ENCODE data around the gene BMP7.

The BMP7 gene

GRCh38 chr20:57266291-57267157, at the start of gene BMP7:
BMP7 (minus strand) TSS chr20:57266641; CDS start chr20:57266122, 519 bp downstream.
- no peak for DNase-seq (ENCODE audit: low spot score)
- peak within 1 kb of the TSS; percentile 57 for H3K4me3 ChIP-seq
- no peak within 1 kb of the TSS for H3K27ac ChIP-seq
- TF ChIP-seq CTCF (IDR thresholded peaks at IDR 0.05), result no peak

GRCh38 chr20:57315976-57316480, 49.6 kb upstream of the BMP7 start:
- no peak for TF ChIP-seq CTCF (IDR thresholded peaks at IDR 0.05)
- Histone ChIP-seq H3K27ac (no peak overlapping the region), H3K4me3 (no peak overlapping the region)
- DNase-seq (ENCODE audit: low spot score), result no peak

GRCh38 chr20:57315083-57315975, 48.9 kb upstream of the BMP7 start:
- TF ChIP-seq CTCF (IDR thresholded peaks at IDR 0.05), result no peak
- no peak overlapping the region for H3K27ac ChIP-seq
- no peak for DNase-seq (ENCODE audit: low spot score)
- H3K4me3 ChIP-seq, result no peak overlapping the region

GRCh38 chr20:57313951-57314350, 47.5 kb upstream of the BMP7 start:
- DNase-seq (ENCODE audit: low spot score), result no peak
- no peak overlapping the region for H3K4me3 ChIP-seq
- H3K27ac ChIP-seq, result no peak overlapping the region
- no peak for TF ChIP-seq CTCF (IDR thresholded peaks at IDR 0.05)

GRCh38 chr20:57313230-57313629, 46.8 kb upstream of the BMP7 start:
- peak; percentile 38 for DNase-seq (ENCODE audit: low spot score)
- no peak overlapping the region for H3K27ac ChIP-seq
- TF ChIP-seq CTCF (IDR thresholded peaks at IDR 0.05), result no peak
- H3K4me3 ChIP-seq, result no peak overlapping the region

- H3K4me3 ChIP-seq, result no peak overlapping the region
- DNase-seq (ENCODE audit: low spot score), result no peak
- H3K27ac ChIP-seq, result no peak overlapping the region
- no peak for TF ChIP-seq CTCF (IDR thresholded peaks at IDR 0.05)
These were observed 45.7 kb upstream of the BMP7 start for GRCh38 chr20:57312138-57312537.
